HPDE6-E6E7 (cell line): ENCODE data around the gene RBM17.
"Not testable (repeated sequence)": the region's sequence is repeated elsewhere in the genome, so short reads cannot be mapped to it uniquely, and the experiment has no call there.

Source experiments
- DNase-seq: peaks from one replicate; pipeline ENCODE4 v3.0.0; 2011; ENCODE audit warnings: missing footprints; ENCODE audit errors: extremely low spot score

Gene RBM17

DNA sequence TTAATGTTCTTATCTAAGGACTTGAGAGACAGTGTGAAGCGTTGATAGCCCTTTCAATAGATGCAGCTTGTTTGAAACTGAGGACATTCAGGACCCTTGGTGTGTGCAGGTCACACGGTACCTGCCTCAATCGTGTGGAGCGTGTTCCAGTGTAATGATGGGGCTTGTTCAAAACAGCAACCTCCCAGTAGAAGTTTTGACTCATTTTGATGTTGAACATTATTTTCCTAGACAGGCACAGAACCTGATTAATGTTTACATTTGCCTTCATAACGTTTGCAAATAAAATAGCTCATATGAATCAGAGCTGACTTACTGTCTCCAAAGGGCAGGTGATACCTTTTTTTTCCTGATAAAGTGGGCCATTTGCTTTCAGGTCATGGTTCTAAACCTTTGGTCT, 21.3 kb downstream of the RBM17 start:
- DNase-seq: no peak

DNA sequence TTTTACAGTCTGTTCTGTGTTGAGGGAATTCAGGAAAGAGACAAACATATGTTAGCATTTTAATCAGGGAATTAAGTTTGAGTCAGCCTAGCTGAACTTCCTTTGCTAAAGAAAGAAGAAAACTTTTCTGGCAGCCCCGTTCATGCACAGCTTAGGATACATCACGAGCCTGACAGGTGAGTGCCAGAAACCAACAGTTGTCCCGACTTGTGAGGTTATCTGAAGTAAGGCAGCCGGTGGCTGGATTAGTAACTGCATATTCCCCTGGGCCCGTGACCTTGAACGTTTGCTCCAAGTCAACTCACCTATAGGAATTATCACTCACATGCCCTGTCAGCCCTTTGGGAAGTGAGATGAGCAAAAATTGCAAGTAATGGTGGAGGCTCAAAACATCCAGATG, 24.1 kb downstream of the RBM17 start:
- DNase-seq: no peak

DNA sequence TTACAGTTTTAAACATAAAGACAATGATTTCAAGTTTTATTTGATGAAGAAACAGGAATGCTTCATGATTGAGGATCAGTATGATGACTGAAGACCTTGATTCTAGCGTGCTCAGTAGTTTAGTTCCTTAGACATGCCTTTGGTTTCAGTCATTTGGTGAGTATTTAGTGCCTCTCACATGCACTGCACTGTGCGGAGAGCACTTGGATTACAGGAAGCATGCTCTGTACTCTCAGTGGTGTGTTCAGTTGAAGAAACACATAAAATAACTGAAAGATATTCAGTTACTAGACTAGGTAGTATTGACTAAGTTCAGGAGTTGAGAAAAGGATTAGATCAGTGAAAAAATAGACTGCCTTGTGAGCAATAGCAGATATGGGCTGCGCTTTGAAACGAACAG, 25.5 kb downstream of the RBM17 start:
- no peak for DNase-seq

DNA sequence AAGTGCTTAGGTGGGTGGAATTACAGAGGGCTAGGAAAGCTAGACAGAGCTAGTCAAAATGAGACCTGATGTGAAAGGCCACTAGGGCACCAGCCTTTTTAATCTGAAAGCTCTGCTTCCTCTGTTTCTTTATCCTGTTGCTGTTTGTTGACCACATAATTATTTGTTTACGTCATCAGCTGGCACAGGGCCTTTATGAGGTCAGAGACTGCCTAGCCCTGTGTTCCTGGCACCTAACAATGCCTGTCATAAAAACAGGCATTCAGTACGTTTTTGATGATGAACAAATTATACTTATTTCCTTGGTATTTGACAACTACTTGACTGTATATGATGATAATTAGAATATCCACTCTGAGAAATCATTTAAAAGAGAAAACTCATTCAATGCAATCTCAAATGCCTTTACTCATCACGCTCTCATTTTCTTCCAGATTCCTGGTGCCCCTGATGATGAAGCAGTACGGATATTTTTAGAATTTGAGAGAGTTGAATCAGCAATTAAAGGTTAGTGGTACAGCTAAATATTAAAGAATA, 26.0 kb downstream of the RBM17 start:
- DNase-seq: no peak

DNA sequence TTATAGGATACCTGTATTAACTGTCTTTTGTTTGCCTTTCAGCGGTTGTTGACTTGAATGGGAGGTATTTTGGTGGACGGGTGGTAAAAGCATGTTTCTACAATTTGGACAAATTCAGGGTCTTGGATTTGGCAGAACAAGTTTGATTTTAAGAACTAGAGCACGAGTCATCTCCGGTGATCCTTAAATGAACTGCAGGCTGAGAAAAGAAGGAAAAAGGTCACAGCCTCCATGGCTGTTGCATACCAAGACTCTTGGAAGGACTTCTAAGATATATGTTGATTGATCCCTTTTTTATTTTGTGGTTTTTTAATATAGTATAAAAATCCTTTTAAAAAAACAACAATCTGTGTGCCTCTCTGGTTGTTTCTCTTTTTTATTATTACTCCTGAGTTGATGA, 26.6 kb downstream of the RBM17 start:
- DNase-seq: no peak

DNA sequence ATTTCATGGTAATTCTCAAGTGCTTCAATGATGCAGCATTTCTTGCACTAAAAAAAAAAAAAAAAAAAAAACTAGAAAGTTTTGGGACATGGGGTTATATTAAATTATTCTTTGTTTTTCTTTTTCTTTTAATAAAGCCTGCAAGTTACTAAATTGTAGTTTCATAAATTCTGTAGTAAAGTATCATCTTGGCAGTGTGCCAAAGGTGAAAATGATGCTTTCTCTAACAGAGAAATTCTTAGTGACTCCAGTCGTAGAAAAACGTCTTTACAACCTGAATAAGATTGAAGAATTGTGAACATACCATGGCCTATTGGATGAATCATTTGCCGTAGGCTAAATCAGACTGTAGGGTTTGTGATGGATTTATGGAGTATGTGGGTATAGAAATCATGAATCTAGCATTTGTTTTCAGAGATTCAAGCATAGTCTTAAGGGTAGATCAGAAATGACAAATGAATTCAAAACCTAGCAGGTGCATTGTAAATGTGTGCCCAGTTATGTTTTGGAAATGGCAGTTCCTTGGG, 27.1 kb downstream of the RBM17 start:
- DNase-seq: no peak

DNA sequence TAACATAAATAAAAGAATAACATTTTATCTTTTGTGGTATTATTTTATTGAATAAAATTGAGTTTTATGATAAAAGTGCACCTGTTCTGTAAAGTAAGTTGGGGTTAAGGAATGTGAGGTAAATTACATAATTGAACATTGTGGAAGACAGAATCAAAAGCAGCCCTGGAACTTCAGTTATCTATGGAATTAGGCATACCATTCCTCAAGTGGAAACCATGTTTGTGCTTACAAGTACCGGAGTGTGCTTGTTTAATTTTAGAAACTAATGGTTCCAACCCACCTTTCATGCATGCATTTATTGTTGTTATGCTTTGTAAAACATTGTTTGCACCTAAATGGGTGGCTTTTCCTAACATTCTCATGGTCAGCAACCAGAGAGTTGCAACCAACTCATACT, 28.0 kb downstream of the RBM17 start:
- no peak for DNase-seq

DNA sequence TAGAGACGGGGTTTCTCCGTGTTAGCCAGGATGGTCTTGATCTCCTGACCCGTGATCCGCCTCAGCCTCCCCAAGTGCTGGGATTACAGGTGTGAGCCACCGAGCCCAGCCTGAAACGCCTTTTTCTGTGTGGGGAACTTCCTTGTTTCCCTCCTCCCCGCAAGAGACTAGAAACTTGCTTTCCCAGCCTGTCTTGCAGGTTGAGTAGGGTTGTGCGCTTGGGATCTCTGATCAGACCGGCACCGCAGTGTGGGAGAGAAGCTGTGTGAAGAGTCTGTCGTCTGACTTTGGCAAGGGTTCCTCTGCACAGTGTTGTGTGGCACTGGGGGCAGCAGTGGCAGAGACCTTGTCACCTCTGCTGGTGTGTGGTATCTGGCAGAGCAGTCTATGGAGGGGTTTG, 28.9 kb downstream of the RBM17 start:
- no peak for DNase-seq

DNA sequence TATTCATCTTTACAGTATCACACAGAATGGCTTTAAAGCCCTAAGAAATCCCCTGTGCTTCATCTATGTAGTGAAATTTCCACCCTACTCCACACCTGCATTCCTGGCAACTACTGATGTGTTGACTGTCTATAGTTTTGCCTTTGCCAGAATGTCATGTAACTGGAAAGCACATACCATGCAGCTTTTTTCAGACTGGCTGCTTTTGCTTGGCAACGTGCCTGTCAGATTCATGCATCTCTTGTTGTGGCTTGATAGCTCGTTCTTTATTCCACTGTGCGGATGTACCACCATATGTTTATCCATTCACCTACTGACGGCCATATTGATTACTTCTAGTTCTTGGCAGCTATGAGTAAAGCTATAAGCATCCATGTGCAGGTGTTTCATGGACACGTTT, 30.6 kb downstream of the RBM17 start:
- no peak for DNase-seq

DNA sequence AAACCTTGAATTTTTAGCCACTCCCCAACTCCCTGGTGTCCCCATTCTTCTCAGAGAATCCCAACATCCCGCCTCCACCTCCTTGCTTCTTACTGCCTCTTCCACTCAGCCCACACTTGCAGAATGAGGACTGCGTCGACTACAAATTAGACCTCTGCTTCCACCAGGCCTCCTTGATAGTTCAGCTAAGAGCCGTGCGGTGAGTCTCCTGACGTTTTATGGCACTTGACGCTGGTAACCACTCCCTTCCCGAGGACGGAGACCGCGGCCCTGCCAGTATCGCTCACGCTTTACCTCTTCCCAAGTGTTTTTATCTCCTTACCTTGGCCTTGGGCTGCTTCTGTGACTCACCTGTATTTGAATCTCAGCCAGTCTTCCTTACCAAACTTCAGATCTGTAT, 31.1 kb downstream of the RBM17 start:
- DNase-seq: peak; percentile 8

DNA sequence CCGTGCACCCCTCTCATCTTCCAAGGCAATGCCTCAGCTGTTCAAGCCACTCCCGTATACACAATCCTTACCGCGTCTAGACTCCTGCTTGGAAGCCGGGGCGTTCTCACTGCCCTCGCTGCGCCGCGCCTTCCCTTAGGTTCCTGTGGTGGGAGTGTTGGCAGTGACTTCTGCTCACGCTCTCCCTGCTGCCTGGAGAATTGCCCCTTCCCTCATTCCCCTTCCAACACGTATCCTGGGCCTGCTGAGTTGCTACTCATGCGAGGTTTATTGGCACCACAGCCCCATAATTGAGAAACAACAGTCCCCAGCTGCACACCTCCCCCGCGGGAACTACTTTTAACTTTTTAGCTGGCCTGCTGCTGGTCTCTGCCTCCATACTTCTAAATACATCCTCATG, 31.9 kb downstream of the RBM17 start:
- DNase-seq: no peak

DNA sequence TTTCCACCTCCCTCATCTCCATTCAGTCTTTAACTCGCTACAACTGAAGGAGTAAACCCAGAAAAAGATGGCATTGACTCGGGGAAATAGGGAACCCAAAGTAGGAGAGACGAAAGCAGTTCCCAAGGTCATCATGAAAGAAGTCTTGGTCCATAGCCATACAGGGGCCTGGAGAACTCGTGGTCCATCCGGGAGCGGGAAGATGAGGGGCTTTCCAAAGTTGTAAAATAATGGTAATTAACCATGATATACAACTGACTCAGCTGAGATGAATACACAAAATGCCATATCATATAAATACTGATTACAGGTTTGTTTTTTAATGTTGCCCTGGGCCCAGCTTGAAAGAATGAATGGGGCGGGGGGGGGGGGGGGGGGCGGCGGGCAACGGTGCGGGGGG, 32.3 kb downstream of the RBM17 start:
- DNase-seq: no peak

DNA sequence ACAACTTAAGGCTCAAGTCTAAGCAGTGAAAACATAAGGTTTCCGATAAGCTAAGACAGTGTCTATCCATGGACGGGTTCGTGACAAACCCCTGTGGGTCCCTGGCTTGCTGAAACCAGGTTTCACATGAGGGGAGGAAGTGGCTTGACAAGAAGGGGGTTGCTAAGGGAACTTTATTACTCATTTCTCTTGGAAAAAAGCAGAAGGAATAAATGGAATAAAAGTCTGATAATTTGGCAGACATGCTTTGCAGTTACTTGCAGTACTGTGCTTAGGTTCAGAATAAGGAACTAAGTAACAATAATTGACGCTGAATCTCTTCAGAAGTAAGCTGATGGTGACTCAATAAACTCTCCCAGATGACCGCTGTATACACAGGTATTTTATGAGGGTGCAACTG, 34.7 kb downstream of the RBM17 start:
- DNase-seq: no peak

DNA sequence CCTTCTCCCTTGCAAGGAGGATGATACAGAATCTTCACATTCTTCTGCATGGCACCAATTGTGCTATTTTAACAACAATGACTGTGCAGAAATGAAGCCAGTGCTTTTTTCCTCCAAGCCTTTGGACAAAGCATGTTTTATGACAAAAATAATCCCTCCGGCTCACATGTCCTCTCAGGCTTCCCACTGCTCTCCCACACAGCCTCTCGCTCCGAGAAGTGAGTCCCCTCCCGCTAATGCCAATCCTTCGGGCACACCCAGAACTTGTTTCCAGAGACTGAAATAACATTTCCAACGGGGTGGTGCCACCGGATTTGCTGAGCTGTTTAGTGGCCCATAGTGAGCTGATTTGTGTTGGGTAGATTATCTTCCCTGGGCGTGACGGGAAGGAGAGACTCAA, 35.8 kb downstream of the RBM17 start:
- DNase-seq: no peak

DNA sequence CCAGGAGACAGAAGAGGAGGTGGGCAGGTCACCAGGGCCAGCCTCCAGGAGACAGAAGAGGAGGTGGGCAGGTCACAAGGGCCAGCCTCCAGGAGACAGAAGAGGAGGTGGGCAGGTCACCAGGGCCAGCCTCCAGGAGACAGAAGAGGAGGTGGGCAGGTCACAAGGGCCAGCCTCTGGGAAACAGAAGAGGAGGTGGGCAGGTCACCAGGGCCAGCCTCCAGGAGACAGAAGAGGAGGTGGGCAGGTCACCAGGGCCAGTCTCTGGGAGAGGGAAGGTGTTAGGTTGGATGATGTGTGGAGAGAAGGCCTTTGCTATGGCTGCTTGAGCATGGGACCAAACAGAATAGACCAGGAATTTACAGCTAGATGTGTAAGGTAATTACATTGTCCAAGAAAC, 38.6 kb downstream of the RBM17 start:
- DNase-seq: not testable (repeated sequence)

DNA sequence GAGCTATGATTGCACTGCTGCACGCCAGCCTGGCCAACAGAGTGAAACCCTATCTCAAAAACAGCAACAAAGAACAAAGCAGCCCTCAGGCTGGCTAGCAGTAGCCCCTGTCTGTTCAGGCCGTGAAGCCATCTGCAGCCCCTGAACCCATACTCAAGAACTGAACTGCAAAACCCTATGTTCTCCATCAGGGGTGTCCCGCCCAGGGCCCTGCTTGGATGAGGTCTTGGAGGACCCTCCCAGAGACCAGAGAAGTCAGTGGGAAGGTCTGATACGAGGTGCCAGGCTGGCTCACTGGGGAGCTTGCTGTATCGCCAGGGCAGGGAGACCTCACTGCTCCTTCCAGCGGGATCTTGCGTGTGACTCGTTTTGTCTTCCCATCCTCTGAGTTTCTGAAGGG, 39.3 kb downstream of the RBM17 start:
- no peak for DNase-seq

DNA sequence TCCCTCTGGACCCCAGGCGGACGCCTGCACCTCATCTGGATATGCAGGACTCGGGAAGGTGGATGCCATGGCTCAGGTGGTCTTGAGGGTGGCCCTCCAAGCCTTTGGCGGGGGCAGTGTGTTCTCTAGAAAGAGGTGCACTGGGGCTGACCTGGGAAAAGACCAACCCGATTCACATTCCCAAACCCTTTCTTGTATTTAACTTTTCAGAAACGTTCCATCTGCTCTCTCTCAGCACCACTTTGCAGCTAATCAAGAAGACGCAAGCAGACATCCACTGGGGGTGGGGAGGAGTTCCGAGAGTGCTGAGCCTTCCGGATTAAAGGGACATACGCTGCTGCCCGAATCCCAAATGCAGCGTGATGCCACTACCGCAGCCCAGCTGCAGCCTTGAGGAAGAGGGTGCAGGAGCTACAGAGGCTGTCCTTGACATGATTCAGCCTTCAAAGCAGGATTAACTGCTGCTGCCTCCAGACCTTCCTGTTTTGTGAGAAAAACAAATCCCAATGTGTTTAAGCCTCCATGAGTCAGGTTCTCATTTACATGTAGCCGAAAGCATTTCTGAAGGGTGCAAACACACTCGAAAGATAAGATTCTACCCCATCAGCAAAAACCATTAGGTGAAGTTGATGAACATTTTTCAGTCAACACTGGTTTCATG, 39.9 kb downstream of the RBM17 start:
- DNase-seq: peak; percentile 23

DNA sequence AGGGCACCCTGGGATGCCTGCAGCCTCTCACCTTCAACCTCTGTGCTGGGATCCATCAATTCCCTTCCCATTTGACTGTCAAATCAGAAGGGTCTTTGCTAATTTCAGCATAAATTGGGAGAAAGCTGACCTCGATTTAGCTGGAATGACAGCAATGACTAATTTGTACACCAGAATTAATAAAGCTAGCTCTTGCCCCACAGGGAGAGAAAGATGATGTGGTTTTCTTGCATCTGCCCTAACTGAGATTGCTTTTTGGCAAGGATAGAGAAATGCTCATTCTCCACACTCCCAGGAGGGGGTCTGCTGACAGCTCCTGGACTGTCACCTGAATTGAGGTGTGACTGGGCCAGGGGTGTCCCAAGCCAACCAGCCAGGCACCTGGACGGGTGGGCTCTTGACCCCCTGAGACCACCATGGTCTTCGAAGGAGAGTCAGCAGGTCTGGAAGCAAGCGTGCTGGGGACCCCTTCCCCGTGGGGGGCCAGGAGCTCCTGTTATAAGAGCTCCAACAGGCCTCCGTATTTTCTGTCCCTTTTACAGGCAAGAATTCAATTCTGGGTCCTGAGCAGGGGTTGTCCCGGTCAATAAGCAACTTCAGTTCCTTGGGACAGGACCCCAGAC, 42.1 kb downstream of the RBM17 start:
- DNase-seq: no peak

DNA sequence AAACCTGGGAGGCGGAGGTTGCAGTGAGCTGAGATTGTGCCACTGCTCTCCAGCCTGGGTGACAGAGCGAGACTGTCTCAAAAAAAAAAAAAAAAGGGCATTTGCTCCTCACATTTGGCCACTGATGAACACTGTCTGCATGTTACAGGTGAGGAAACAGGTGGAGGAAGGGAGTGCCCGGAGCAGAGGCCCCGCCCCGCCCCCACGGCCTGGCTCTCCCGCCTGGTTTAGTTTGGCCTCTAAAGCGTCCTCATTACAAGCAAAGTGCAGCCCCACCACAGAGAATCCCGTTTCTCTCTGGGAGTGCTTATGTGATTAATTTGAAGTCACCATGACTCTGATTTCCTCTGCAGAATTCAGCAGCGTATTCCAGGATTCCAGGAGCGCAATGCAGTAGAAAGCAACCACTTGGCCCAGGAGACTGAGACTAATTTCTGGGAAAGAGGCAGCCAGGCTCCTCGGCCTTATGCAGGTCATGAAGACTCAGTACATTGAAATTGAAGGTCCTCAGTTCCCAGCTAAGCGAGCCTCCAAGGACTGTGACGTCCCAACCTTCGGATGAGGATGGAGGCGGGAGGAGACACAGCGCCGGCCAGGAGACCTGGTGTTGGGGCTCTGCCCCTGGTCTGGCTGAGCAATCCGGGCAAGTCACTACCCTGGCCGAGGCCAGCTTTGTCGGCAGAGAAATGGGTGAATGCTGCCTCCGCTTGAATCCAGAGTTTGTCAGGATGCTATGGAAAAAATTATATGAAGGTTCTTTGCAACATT, 44.7 kb downstream of the RBM17 start:
- no peak for DNase-seq

DNA sequence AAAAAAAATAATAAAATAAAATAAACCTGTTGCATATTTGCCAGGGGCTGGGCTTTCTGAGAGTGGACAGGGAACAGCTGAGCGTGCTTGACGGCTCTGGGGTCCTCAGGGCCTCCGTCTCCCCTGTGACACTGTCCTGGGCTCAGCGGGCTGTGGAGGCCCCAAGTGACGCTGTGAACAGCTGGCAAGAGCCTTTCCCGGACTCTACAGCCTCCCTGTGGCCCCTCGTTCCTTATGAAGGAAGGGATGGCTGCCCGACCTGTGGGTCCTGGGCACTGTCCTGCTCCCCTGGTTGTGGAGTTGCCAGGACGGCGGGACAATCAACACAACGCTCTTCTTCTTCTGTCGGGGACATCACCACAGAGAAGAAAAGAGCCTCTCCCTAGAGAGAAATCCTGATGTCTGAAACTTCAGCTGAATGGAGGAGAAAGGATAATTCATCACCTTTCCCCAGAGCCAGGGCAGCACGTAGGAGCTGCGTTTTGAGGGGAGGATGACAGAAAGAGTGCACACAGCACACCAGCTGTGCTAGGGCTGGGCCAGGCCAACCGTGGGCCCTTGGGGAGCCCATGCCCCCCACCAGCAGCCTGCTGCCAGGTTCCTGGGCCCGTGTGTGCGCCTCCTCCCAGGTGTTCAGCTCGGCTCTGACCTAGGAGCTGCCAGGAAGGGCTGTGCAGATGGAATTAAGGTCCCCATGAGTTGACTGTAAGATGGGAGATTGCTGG, 45.4 kb downstream of the RBM17 start:
- no peak for DNase-seq

DNA sequence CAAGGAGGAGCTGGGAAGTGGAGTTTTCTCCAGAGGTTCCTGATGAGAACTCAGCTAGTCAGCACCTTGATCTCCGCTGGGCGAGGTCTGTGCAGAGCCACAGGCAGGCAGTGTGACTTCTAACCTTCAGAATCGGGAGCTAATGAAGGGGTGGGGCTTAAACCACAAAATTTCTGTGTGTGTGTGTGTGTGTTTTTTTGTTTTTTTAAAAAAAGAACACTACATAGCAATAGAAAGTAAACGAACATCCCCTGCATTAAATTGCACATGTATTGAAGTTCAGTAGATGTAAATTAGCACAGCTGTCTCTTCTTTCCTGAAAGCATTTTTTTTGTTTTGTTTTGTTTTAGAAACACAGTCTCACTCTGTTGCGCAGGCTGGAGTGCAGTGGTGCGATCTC, 46.2 kb downstream of the RBM17 start:
- no peak for DNase-seq

DNA sequence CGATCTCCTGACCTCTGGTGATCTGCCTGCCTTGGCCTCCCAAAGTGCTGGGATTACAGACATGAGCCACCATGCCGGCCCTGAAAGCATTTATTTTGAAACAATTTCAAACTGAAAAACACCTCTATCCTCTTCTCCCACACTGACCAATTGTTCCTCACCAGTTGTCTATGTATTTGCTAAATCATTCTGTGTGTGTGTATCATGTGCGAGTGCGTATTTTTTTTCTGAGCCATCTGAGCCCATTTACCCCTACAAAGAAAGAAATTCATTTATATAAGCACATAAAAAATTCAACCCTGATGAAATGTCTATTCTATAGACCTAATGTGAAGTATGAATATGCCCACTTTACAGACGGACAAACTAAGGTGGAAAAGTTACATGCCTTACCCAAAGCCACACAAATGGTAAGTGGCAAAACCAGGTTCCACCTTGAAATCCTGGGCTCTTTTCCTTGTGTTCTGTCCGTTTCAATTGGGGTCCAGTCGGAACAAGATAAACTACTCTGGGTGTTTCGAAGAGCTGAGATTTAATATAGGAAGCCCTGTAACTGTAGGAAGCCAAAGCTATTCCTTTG, 46.8 kb downstream of the RBM17 start:
- DNase-seq: no peak
